A549 (cell line): ENCODE results near the gene TMEM53. TPM values are rescaled to one million over a fixed set of nuclear protein-coding genes. Genes with fewer than 3 reads are reported as not detected.
A peak's percentile ranks its signal among the peaks of the same experiment; 100 is the strongest.

Experiments used
- ATAC-seq, 2 experiments: fragments of 200-7000 bp in 1 of 2; fragments of >200 bp in 1 of 2; cut with Nextera tagmentation in 1 of 2; cut with Tn5 transposase in 1 of 2; 3 replicates each; pipeline versions ENCODE4 v1.8.0 to v1.9.1; 2018 to 2020; ENCODE audit warnings: mild to moderate bottlenecking in 1 of 2, moderate library complexity in 1 of 2
- CTCF ChIA-PET: fragments of 300-600 bp; sonication (Branson Sonifier 250); formaldehyde crosslinking; extraction: SDS; loops from one replicate; lab custom pipeline; 2021; ENCODE audit warnings: antibody characterized with exemption, inconsistent platforms; lab: Yijun Ruan, JAX
- POLR2A ChIA-PET: fragments of 350-600 bp; formaldehyde crosslinking; extraction: SDS; loops from one replicate; lab custom pipeline; 2021; ENCODE audit warnings: antibody characterized with exemption, inconsistent platforms; lab: Yijun Ruan, JAX
- DNase-seq, 2 experiments: peaks; one replicate each; pipeline versions ENCODE4 v3.0.0 to v3.0.0-alpha.2; 2011 to 2016; ENCODE audit warnings: low read depth in 1 of 2, low spot score in 1 of 2
- FAIRE-seq: peaks from 2 replicates; lab custom pipeline; 2011; peaks lifted over from hg19 to GRCh38; lab: Jason Lieb, UNC
- H3K27ac ChIP-seq, 2 experiments: fragments of >200 bp; sonication (Bioruptor Twin); formaldehyde crosslinking; 3 replicates each; pipeline ENCODE4 v1.5.1; 2016 to 2017
- H3K4me1 ChIP-seq: fragments of >200 bp; sonication (Bioruptor Twin); formaldehyde crosslinking; 3 replicates; pipeline ENCODE4 v1.6.1; 2016
- H3K4me2 ChIP-seq: fragments of >200 bp; sonication (Bioruptor Twin); formaldehyde crosslinking; 3 replicates; pipeline ENCODE4 v1.6.1; 2016
- H3K4me3 ChIP-seq: fragments of >200 bp; sonication (Bioruptor Twin); formaldehyde crosslinking; 3 replicates; pipeline ENCODE4 v1.5.1; 2016
- H3K9me3 ChIP-seq: fragments of >200 bp; sonication (Bioruptor Twin); formaldehyde crosslinking; 3 replicates; pipeline ENCODE4 v1.6.1; 2016
- BCL3 ChIP-seq: fragments of >200 bp; sonication (Bioruptor Twin); formaldehyde crosslinking; IDR thresholded peaks from 3 replicates; pipeline ENCODE4 v1.6.1; 2016
- CEBPB ChIP-seq, 2 experiments: fragments of >200 bp in 1 of 2; sonication (Bioruptor Twin) in 1 of 2; formaldehyde crosslinking in 1 of 2; IDR thresholded peaks; 2 replicates each; pipeline ENCODE4 v1.6.1; 2012 to 2016
- CHD2 ChIP-seq: fragments of 150-350 bp; IDR thresholded peaks from 2 replicates; pipeline ENCODE4 v1.6.1; 2014; ENCODE audit warnings: low read length; ENCODE audit not compliant: partially characterized antibody
- CTCF ChIP-seq: fragments of >200 bp; sonication (Bioruptor Twin); formaldehyde crosslinking; IDR thresholded peaks from 3 replicates; pipeline ENCODE4 v1.5.1; 2016
- EHMT2 ChIP-seq: fragments of 200-600 bp; sonication (generic); IDR thresholded peaks from 2 replicates; pipeline ENCODE4 v1.6.1; 2016; ENCODE audit warnings: antibody characterized with exemption, low read depth, mild to moderate bottlenecking, moderate library complexity
- FOSB ChIP-seq: fragments of 250-450 bp; sonication (Bioruptor Pico); IDR thresholded peaks from 2 replicates; pipeline ENCODE4 v1.5.0; 2020; ENCODE audit warnings: mild to moderate bottlenecking, moderate library complexity
- FOXS1 ChIP-seq: fragments of 250-450 bp; sonication (Bioruptor Pico); IDR thresholded peaks from 2 replicates; pipeline ENCODE4 v1.5.0; 2020; ENCODE audit warnings: mild to moderate bottlenecking, moderate library complexity
- HES2 ChIP-seq: fragments of >200 bp; sonication (Bioruptor Twin); formaldehyde crosslinking; IDR thresholded peaks from 2 replicates; pipeline ENCODE4 v1.6.1; 2016
- HMGXB4 ChIP-seq: fragments of 250-450 bp; sonication (Bioruptor Pico); IDR thresholded peaks from 2 replicates; pipeline ENCODE4 v1.5.0; 2021; ENCODE audit warnings: mild to moderate bottlenecking, moderate library complexity, borderline replicate concordance
- JUN ChIP-seq, 2 experiments: fragments of >200 bp; sonication (Bioruptor Twin); formaldehyde crosslinking; IDR thresholded peaks; 2 replicates in 1 of 2; 3 replicates in 1 of 2; pipeline ENCODE4 v1.6.1; 2016 to 2017
- MAFK ChIP-seq: fragments of 450-650 bp; IDR thresholded peaks from 2 replicates; pipeline ENCODE4 v1.6.1; 2014; ENCODE audit not compliant: partially characterized antibody
- MAX ChIP-seq: IDR thresholded peaks from 2 replicates; pipeline ENCODE4 v1.6.1; 2012
- NFE2L2 ChIP-seq: fragments of 150-350 bp; conservative IDR thresholded peaks from 2 replicates; pipeline ENCODE4 v1.6.1; 2014; ENCODE audit warnings: low read length
- NPAS2 ChIP-seq: fragments of 250-450 bp; sonication (Bioruptor Pico); IDR thresholded peaks from 2 replicates; pipeline ENCODE4 v1.8.0; 2022; ENCODE audit warnings: mild to moderate bottlenecking, moderate library complexity, borderline replicate concordance
- NR3C1 ChIP-seq: fragments of >200 bp; sonication (Bioruptor Twin); formaldehyde crosslinking; IDR thresholded peaks from 3 replicates; pipeline ENCODE4 v1.6.1; 2017
- POLR2A ChIP-seq: IDR thresholded peaks from 2 replicates; pipeline ENCODE4 v1.6.1; 2012; ENCODE audit warnings: mild to moderate bottlenecking, low read length
- POLR2AphosphoS2 ChIP-seq: conservative IDR thresholded peaks from 2 replicates; pipeline ENCODE4 v1.6.1; 2012; ENCODE audit warnings: low read length, improper control_type of control experiment, inconsistent platforms
- REST ChIP-seq: fragments of 200-600 bp; sonication (generic); IDR thresholded peaks from 2 replicates; pipeline ENCODE4 v1.6.1; 2016; ENCODE audit warnings: antibody characterized with exemption, mild to moderate bottlenecking, moderate library complexity
- SMC3 ChIP-seq: fragments of >200 bp; sonication (Bioruptor Twin); formaldehyde crosslinking; IDR thresholded peaks from 3 replicates; pipeline ENCODE4 v1.6.1; 2018; ENCODE audit warnings: inconsistent platforms
- TFCP2L1 ChIP-seq: fragments of 250-450 bp; sonication (Bioruptor Pico); IDR thresholded peaks from 2 replicates; pipeline ENCODE4 v1.5.0; 2021; ENCODE audit warnings: mild to moderate bottlenecking
- ZC3H11A ChIP-seq: fragments of 450-650 bp; IDR thresholded peaks from 2 replicates; pipeline ENCODE4 v1.6.1; 2014; ENCODE audit warnings: antibody characterized with exemption, mild to moderate bottlenecking
- WGBS: methylation state at CpG from one replicate; pipeline ENCODE4 v1.1.6; 2017; ENCODE audit errors: missing lambda C conversion rate; 5-methylcytosine and 5-hydroxymethylcytosine counted together
- polyA plus RNA-seq, 4 experiments: library from polyadenylated mRNA; depleted of rRNA in 3 of 4; stranded (reverse); fragments of >200 nt; fragmentation: RNase III in 1 of 4; extraction: RNeasy Plus Mini Kit Qiagen cat#74134 plus additional on column Dnase treatment in 1 of 4; gene quantifications; 2 replicates in 3 of 4; 3 replicates in 1 of 4; pipeline ENCODE4 v1.2.3, GENCODE V29; 2011 to 2017

Gene TMEM53
- polyA plus RNA-seq, 2 of the 4 experiments (the other 2 are of a cell fraction), result 6.2 to 8.0 TPM

- no peaks in the 10 kb centered on the region for H3K9me3 ChIP-seq
- no peak for ATAC-seq
- no peak overlapping the region for H3K4me2 ChIP-seq
- H3K4me3 ChIP-seq, result no peak overlapping the region
- TF ChIP-seq CHD2, result no peak
- no peak for TF ChIP-seq FOXS1 (CRISPR knock-in tag)
- TF ChIP-seq CEBPB (IDR thresholded peaks at IDR 0.05), result no peak
- TF ChIP-seq FOSB (CRISPR knock-in tag), result no peak
- TF ChIP-seq NFE2L2, result no peak
- no peak for TF ChIP-seq HES2
- TF ChIP-seq NR3C1, result no peak
- TF ChIP-seq ZC3H11A, result no peak
- TF ChIP-seq EHMT2, result no peak
- no peak for TF ChIP-seq SMC3
- no peak for TF ChIP-seq TFCP2L1 (CRISPR knock-in tag)
- TF ChIP-seq NPAS2 (CRISPR knock-in tag), result no peak
- no peak for TF ChIP-seq MAFK
- no peak for TF ChIP-seq MAX
- TF ChIP-seq POLR2A, result no peak
- no peak for TF ChIP-seq BCL3
- TF ChIP-seq CTCF, result no peak
- TF ChIP-seq, all 56 proteins: peak for 0
- ChIA-PET CTCF (interaction anchor here (1.2 to 3.6 kb wide), 3 partner anchors 9 to 53 kb away, joined by 4 to 12 read pairs (median 12); no protein-coding TSS in a partner anchor), POLR2A (interaction anchor here (3.8 kb wide), 1 partner anchor 16 kb away, joined by 27 read pairs; no protein-coding TSS in a partner anchor)
- no peak for FAIRE-seq
- DNase-seq, result no peak
- Histone ChIP-seq H3K27ac (peak overlapping the region; percentile 84 to 93), H3K4me1 (peaks cover 38% of the 10 kb centered on the region)
- WGBS, result 88% methylated on average over 2 of the region's 2 CpGs
Measured at GRCh38 chr1:44705938-44706337, 31.7 kb upstream of the TMEM53 start.

- FAIRE-seq, result no peak
- H3K4me2 ChIP-seq, result no peak overlapping the region
- POLR2A ChIA-PET, result interaction anchor here (3.8 kb wide), 1 partner anchor 16 kb away, joined by 27 read pairs; no protein-coding TSS in a partner anchor
Measured at GRCh38 chr1:44705470-44705869, 31.2 kb upstream of the TMEM53 start.

More at GRCh38 chr1:44705470-44705869, 31.2 kb upstream of the TMEM53 start:
- 93% methylated on average over 6 of the region's 6 CpGs for WGBS
- no peaks in the 10 kb centered on the region for H3K9me3 ChIP-seq
- CTCF ChIA-PET, result interaction anchor here (2.4 to 3.6 kb wide), 2 partner anchors 10 to 53 kb away, joined by 12 read pairs; no protein-coding TSS in a partner anchor
- peak overlapping the region; percentile 84 to 93; a peak in 1 of 6 replicates for H3K27ac ChIP-seq
- no peak overlapping the region for H3K4me3 ChIP-seq
- DNase-seq (no peak), ATAC-seq (no peak)
- TF ChIP-seq POLR2AphosphoS2 (no peak), JUN (IDR thresholded peaks at IDR 0.05) (no peak), HMGXB4 (CRISPR knock-in tag) (no peak), REST (no peak)
- H3K4me1 ChIP-seq, result peaks cover 42% of the 10 kb centered on the region
